HG03025 (cell line): ENCODE results near the gene SRA1.

Experiments
- ATAC-seq: cut with Tn5 transposase; IDR thresholded peaks from one replicate; pipeline ENCODE4 v1.9.1; 2021; ENCODE audit warnings: mild to moderate bottlenecking, moderate library complexity; ENCODE audit not compliant: unreplicated experiment, low FRiP score

Gene SRA1

DNA sequence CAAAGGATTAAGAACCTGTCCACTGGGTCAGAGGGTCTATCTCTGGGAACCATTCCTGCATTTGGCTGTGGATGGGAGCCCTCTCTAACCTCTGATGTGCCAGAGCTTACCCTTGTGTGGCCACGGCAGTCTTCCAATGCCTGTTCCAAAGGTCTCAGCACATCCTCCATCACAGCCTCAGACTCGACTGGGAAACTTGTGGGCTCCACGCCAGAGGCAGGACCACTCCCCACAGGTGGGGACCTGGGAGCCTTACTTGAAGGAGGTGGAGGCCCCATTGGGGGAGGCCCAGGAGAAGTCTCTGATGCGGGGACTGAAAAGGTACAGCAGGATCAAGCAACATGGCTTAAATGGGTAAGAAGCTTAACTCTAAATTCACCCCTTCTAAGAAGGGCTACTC lies 5.4 kb downstream of the SRA1 start:
- no peak for ATAC-seq

DNA sequence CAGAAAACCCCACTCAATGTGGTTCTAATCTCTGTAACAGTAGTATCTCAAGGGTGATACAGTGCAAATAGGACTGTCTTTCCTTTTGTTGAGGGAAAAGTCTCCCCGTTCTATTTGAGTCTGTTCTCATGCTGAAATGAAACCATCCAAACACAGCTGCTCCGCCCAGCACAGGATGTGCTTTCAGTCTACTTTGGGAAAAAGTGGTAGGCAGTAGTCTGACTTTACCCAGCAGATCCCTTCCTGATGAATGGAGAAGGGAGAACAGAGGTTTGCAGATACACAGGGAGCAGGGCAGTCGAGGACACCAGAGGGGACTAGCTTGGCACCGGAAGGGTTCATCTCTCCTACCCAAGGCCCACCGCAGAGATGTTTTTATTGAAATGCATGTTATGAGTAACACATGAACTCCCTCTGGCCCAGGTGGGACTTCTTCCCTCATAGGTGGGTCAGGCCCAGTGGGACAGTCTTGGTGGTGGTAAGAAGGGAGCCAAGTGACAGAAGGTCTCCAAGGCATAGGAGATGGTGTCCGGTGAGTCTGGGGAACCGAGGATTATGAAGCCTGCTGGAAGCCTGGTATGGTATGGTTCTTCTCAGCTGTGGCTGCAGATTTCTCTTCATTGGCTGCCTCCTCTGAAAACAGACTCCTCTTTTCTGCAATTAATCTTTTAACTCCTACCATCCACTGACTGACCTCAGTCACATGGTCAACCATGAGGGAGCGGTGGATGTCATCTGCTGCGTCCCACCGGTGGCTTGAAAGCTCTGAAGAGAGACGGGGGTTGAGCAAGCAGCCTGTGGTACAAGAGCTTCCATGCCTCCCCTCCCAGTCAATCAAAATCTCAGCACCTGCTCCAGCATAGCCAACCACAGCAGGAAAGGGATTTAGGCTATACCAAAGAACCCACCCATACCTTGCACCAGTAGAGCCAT lies 6.9 kb downstream of the SRA1 start:
- ATAC-seq: no peak

DNA sequence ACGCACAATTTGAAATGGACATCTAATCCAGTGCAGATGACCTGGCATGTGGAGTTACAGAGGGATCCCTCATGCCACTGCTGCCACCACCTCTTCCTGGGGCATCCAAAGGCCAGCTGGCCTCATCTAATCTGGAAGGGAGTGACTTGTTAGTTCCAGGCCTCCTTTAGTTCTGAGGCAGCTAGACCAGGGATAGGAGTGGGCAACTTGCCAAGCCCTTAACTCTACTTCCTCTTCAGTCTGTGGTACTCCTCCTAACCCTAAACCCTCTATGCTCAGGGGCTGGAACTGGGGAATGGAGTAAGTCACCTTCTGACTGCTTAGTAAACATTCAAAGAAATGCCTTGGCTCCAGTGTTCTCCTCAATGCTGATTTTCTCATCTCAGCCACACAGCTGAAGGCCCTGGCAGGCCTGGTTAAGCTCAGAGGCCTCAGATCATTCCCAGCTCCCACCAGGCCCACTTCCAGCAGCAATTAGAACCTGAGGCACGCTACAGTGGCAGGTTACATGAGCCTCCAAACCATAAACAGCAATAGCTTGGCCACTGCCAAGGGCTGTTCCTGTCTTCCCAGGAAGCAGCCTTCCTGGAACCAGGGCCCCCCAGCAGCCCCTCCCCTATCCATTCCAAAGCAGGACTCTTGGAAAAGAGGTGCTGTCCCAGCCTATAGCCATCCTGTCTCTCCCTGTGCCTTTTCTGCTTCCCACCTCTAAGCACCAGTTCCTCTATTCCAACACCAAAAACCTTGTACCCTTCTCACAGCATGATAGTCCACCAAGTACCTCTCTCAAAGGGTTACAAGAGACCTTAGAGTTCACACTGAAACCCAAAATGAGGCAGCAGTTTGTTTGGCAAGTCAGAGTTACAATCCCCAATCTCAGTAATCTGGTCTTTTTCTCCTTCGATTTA lies 7.8 kb downstream of the SRA1 start:
- no peak for ATAC-seq

DNA sequence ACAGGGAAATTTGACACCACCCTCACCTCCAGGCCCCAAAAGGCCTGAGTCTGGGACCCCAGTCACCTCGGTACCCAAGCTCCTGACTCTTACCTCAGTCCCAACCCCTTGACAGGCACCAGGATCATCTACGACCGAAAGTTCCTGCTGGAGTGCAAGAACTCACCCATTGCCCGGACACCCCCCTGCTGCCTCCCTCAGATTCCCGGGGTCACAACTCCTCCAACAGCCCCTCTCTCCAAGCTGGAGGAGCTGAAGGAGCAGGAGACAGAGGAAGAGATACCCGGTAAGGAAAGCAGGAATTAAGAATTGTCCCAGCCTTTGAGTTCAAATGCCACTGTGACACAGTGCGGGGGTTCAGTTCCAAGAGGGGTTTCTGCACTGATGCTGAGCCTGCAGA lies 8.5 kb downstream of the SRA1 start:
- ATAC-seq: no peak

DNA sequence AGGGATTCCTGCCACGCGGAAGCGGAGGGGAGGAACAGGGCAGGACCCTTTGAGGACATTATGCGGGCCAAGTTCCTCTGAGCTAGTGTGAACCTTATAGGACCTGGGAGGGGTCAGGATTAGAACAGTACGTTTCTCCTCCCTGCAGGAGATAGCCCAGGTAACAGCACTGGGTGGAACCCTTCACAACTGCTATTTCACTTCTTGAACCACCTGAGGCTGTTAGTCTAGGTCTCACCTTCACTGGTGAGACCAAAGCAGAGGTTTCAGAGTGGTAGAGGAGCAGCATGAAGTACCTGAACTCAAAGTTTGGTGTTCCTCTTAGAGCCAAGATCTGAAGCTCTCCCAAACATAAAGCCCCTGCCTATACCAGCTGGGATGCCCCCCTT lies 9.0 kb downstream of the SRA1 start:
- no peak for ATAC-seq

DNA sequence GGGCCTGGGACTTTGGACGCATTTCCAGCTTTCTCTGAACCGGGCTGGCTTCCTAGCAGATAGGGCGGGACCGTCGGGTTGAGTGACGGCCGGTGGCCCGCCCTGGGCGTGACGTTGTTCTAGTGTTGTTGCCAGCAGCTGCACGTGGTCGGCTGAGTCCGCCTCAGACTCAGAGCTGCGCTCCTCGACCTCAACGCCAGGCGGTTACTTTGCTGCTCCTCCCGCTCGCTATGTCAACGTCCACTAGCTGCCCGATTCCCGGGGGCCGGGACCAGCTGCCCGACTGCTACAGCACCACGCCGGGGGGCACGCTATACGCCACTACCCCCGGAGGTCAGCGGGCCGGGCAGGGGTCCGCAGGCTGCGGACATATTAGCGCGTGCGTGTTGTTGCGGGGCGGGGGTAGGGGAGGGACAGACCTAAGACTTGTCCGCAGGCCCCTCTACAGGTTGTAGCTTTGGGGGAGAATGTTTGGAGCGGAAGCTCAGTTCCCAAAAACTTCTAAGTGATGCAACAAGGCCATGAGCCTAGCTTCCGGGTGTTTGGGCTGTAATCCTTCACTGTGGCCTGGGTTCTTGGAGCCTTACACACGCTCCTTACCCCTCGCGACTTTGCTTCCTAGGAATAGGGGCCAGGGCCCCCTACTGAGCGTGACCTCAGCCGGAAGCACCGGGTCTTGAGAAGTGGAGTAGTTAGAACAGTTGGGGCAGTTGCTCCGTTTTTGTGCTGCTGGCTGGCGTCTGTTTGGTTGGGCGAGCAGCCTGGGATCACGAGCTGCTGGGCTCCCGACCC lies 9.6 kb downstream of the SRA1 start, which contains the start of gene EIF4EBP3:
Gene EIF4EBP3 (plus strand): TSS at position 155 of the 792 bp plus-strand sequence. CDS start 76 bp downstream, at position 231.
- ATAC-seq: peak; percentile 97

DNA sequence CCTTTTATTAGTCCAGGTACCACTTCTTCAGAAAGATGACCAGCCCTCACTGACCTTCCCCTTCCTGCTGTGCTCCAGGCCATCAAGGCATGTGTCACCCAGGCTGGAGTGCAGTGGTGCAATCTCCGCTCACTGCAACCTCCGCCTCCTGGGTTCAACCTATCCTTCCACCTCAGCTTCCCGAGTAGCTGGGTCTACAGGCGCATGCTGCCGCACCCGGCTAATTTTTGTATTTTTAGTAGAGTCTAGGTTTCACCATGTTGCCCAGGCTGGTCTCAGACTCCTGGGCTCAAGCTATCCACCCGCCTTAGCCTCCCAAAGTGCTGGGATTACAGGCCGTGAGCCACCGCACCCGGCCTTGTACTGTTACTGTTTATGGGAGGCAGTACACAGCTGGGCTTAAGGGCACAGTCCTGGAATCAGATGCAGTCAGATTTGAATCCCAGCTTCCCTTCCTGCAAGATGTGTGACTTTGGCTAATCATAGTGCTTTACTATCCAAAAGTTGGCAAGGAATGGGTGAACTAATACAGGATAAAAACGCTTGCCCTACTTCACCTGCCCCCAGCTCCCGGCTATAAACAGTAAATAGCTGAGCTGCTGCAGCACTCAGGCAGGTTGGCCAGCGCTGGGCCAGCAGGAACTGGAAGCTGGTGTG lies 10.3 kb downstream of the SRA1 start:
- no peak for ATAC-seq

DNA sequence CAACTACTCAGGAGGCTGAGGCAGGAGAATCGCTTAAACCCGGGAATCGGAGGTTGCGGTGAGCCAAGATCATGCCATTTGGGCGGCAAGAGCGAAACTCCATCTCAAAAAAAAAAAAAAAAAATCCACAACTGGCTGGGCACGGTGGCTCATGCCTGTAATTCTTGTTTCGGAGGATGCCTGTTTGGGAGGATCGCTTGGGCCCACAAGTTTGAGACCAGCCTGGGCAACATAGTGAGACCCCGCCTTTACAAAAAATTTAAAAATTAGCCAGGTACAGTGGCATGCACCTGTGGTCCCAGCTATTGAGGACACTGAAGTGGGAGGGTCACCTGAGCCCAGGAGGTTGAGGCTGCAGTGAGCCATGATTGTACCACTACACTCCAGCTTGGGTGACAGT lies 11.7 kb downstream of the SRA1 start:
- ATAC-seq: no peak

DNA sequence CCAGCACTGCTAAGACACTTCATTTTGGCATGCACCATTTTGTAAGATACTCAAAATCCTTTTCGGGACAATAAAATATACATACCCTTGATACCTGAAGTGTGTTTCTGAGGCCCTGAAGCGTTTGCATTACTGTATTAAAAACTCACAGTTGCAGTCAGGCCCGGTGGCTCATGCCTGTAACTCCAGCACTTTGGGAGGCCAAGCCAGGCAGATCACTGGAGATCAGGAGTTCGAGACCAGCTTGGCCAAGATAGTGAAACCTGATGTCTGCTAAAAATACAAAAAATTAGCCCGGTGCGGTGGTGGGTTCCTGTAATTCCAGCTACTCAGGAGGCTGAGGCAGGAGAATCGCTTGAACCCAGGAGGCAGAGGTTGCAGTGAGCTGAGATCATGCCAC lies 12.3 kb downstream of the SRA1 start:
- ATAC-seq: no peak

DNA sequence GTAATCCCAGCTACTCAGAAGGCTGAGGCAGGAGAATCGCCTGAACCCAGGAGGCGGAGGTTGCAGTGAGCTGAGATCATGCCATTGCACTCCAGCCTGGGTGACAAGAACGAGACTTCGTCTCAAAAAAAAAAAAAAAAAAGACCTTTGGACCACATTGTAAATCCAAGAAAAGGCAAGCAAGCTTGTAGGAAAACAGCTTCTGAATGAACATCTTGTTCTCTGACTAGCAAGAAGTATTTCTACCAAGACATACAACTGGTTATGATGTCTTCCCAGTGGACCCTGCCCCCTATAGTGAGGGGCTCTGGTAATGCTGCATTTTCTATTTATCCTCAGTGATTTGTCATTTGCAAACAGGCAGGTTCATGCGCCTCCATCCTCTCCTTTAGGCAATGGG lies 14.3 kb downstream of the SRA1 start:
- ATAC-seq: no peak

DNA sequence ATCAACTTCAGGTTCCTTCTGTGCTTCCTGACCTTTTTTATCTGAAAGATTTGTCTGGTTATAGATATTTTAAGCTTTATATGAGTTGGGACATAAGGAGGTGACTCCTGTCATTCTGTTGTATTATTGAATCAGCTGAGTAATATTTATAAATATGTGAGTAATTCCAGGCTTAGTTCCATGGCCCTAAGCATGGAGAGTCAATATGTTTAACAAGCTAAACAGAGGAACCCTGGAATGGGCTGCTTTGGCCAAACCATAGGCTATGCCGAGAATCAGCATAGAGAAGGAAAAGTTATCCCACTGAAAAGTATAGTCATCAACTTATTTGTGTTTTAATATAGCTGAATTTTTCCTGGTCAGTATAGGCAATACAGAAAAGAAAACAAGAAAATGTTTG lies 17.0 kb downstream of the SRA1 start:
- ATAC-seq: no peak

DNA sequence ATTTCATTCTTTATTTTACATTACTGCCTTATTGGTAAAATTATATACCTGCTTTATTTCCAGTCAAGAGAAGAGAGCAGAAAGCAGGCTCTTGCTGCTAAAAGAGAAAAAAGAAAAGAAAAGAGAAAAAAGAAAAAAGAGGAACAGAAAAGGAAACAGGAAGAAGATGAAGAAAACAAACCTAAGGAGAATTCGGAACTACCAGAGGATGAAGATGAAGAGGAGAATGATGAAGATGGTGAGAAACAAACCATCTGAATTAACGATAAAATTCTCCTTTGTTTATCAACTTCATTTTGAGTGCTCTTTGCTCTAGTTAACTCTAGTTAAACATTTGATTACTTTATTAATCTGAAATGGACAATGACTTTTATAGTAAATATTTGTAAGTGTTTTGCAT lies 33.3 kb downstream of the SRA1 start:
- ATAC-seq: no peak

DNA sequence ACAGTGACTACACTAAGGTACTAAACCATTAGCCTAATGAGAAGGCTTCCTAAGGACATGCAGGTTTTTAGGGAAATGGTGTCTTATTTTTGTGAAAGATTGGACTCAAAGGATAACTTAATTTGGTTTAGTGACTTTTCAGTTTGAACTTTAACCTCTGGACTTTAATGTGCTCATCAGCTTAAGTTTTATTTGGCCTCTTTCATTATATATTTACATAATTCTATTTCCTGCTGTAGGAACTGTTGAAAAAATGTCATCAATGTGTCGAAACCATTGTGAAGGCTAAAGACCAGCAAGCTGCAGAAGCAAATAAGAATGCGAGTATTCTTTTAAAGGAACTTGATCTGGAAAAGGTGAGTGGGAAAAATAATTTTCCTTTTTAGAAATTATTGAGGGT lies 44.1 kb downstream of the SRA1 start:
- ATAC-seq: no peak

DNA sequence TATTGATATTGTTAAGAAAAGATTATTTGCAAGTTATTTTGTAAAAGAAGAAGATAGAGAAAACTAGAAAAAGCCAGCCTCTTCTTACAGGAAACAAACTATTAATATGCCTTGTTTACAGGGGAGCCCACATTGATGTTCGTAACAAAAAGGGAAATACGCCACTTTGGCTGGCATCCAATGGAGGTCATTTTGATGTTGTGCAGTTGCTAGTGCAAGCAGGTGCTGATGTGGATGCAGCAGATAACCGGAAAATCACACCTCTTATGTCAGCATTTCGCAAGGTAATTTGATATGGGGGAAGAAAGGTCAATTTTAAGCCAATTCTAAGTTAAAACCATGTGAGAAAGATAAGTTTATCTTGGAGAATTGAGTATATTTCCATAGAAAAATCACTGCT lies 47.4 kb downstream of the SRA1 start:
- ATAC-seq: no peak

DNA sequence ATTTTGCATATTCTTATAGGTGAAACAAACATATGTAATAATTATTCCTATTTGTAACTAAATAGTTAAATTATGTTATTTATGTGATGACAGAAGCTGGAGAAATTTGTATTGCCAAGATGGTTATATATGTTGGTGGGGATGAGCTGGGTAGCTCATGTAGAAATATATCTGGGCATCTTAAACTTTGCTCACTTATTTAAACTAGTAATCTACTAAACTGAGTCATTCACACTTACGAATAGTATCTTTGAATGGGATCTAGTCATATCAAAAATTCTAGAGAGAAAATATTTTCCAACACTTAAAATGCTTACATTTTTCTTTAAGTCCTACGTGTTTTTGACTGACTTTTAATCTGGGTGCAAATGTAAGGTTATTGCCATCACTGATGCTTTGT lies 54.4 kb downstream of the SRA1 start:
- no peak for ATAC-seq
